ENCODE measurements around the gene RASGRP2.

Gene RASGRP2

GRCh38 chr11:64739871-64740270 is 4.1 kb downstream of the RASGRP2 start:
- no peak for DNase-seq

- DNase-seq: no peak
Measured at GRCh38 chr11:64736654-64737053, 7.3 kb downstream of the RASGRP2 start.

- DNase-seq: no peak
Measured at GRCh38 chr11:64735725-64736259, 8.2 kb downstream of the RASGRP2 start.

GRCh38 chr11:64734811-64735724 is 8.9 kb downstream of the RASGRP2 start:
- no peak for DNase-seq

- no peak for DNase-seq
Measured at GRCh38 chr11:64731601-64732000, 12.3 kb downstream of the RASGRP2 start.

GRCh38 chr11:64729851-64730382 is 14.0 kb downstream of the RASGRP2 start:
- no peak for DNase-seq

- DNase-seq: no peak
Measured at GRCh38 chr11:64728757-64729365, 15.1 kb downstream of the RASGRP2 start.

GRCh38 chr11:64726867-64727530 is 16.9 kb downstream of the RASGRP2 start:
- no peak for DNase-seq

- DNase-seq: no peak
Measured at GRCh38 chr11:64726211-64726641, 17.7 kb downstream of the RASGRP2 start.

GRCh38 chr11:64724863-64725532 is 18.9 kb downstream of the RASGRP2 start:
- no peak for DNase-seq

GRCh38 chr11:64723907-64724862 is 19.8 kb downstream of the RASGRP2 start:
- DNase-seq: no peak

GRCh38 chr11:64723117-64723906 is 20.6 kb downstream of the RASGRP2 start, which contains the start of gene NRXN2:
NRXN2 (minus strand) TSS chr11:64723197; CDS start chr11:64713699, 9,498 bp downstream.
- DNase-seq: peak; percentile 85 to 90

- DNase-seq: no peak
Measured at GRCh38 chr11:64722141-64723065, 21.5 kb downstream of the RASGRP2 start.

GRCh38 chr11:64721359-64721699 is 22.6 kb downstream of the RASGRP2 start:
- no peak for DNase-seq

- no peak for DNase-seq
Measured at GRCh38 chr11:64720640-64721358, 23.1 kb downstream of the RASGRP2 start.

GRCh38 chr11:64720167-64720566 is 23.8 kb downstream of the RASGRP2 start:
- DNase-seq: no peak

- no peak for DNase-seq
Measured at GRCh38 chr11:64719406-64719805, 24.5 kb downstream of the RASGRP2 start.

GRCh38 chr11:64718780-64719124 is 25.2 kb downstream of the RASGRP2 start:
- DNase-seq: no peak
